HEK293 (cell line): ENCODE measurements around the gene TNFRSF9.

Source experiments
- CTCF ChIA-PET: fragments of 350-600 bp; formaldehyde crosslinking; extraction: SDS; loops from one replicate; lab custom pipeline; 2021; ENCODE audit warnings: antibody characterized with exemption; lab: Yijun Ruan, JAX
- POLR2A ChIA-PET: fragments of 300-600 bp; formaldehyde crosslinking; extraction: SDS; loops from one replicate; lab custom pipeline; 2020; ENCODE audit warnings: antibody characterized with exemption, inconsistent platforms; lab: Yijun Ruan, JAX
- H3K27ac ChIP-seq: fragments of 200-500 bp; sonication (Bioruptor generic); 2 replicates; pipeline ENCODE4 v1.5.1; 2014; ENCODE audit warnings: low read depth, low read length, control low read depth, inconsistent platforms; ENCODE audit errors: extremely low read depth
- H3K36me3 ChIP-seq, 2 experiments: fragments of 200-500 bp in 1 of 2; sonication (Bioruptor generic) in 1 of 2; 1 replicate in 1 of 2; 2 replicates in 1 of 2; pipeline ENCODE4 v1.5.1; 2014 to 2017; ENCODE audit warnings: inconsistent platforms in 2 of 2, low read length in 2 of 2; ENCODE audit not compliant: control insufficient read depth in 2 of 2, insufficient read depth in 1 of 2
- H3K4me1 ChIP-seq: fragments of 200-500 bp; sonication (Bioruptor generic); 2 replicates; pipeline ENCODE4 v1.5.1; 2014; ENCODE audit warnings: mild to moderate bottlenecking, low read length, inconsistent platforms; ENCODE audit not compliant: control insufficient read depth, insufficient read depth
- H3K4me3 ChIP-seq: 2 replicates; pipeline ENCODE4 v1.5.1; 2011; ENCODE audit warnings: low read depth, mild to moderate bottlenecking, control low read depth, low read length, moderate library complexity
- H3K9me3 ChIP-seq: fragments of 200-500 bp; sonication (Bioruptor generic); 2 replicates; pipeline ENCODE4 v1.5.1; 2014; ENCODE audit warnings: low read depth, low read length, inconsistent platforms; ENCODE audit not compliant: control insufficient read depth, insufficient read depth
- GFI1B ChIP-seq: fragments of 450-650 bp; formaldehyde crosslinking; IDR thresholded peaks from 2 replicates; pipeline ENCODE4 v1.5.1; 2016; ENCODE audit warnings: missing biosample characterization, missing genetic modification characterization
- KLF17 ChIP-seq: fragments of 450-650 bp; formaldehyde crosslinking; IDR thresholded peaks from 2 replicates; pipeline ENCODE4 v1.5.1; 2016; ENCODE audit warnings: missing biosample characterization, missing genetic modification characterization
- KLF7 ChIP-seq: fragments of 450-650 bp; formaldehyde crosslinking; IDR thresholded peaks from 2 replicates; pipeline ENCODE4 v1.5.1; 2016; ENCODE audit warnings: missing biosample characterization, missing genetic modification characterization, borderline replicate concordance
- ZBTB10 ChIP-seq: fragments of 450-650 bp; formaldehyde crosslinking; IDR thresholded peaks from 2 replicates; pipeline ENCODE4 v1.5.1; 2016; ENCODE audit warnings: missing biosample characterization, missing genetic modification characterization
- ZNF138 ChIP-seq: fragments of 450-650 bp; formaldehyde crosslinking; IDR thresholded peaks from 2 replicates; pipeline ENCODE4 v1.5.1; 2016; ENCODE audit warnings: missing biosample characterization, missing genetic modification characterization, borderline replicate concordance
- ZNF157 ChIP-seq: fragments of 450-650 bp; formaldehyde crosslinking; IDR thresholded peaks from 2 replicates; pipeline ENCODE4 v1.5.1; 2016; ENCODE audit warnings: missing biosample characterization, missing genetic modification characterization
- ZNF202 ChIP-seq: fragments of 450-650 bp; formaldehyde crosslinking; IDR thresholded peaks from 2 replicates; pipeline ENCODE4 v1.5.1; 2016; ENCODE audit warnings: missing biosample characterization, missing genetic modification characterization, borderline replicate concordance
- ZNF362 ChIP-seq: fragments of 450-650 bp; formaldehyde crosslinking; IDR thresholded peaks from 2 replicates; pipeline ENCODE4 v1.5.1; 2016; ENCODE audit warnings: missing biosample characterization, missing genetic modification characterization
- ZNF37A ChIP-seq: fragments of 450-650 bp; IDR thresholded peaks from 2 replicates; pipeline ENCODE4 v1.5.1; 2018; ENCODE audit warnings: missing biosample characterization, missing genetic modification characterization
- ZNF530 ChIP-seq: fragments of 450-650 bp; formaldehyde crosslinking; IDR thresholded peaks from 2 replicates; pipeline ENCODE4 v1.5.1; 2016; ENCODE audit warnings: low read depth, missing biosample characterization, missing genetic modification characterization
- ZNF600 ChIP-seq: fragments of 450-650 bp; formaldehyde crosslinking; IDR thresholded peaks from 2 replicates; pipeline ENCODE4 v1.5.1; 2016; ENCODE audit warnings: missing biosample characterization, missing genetic modification characterization
- ZNF639 ChIP-seq: fragments of 450-650 bp; formaldehyde crosslinking; IDR thresholded peaks from 2 replicates; pipeline ENCODE4 v1.5.1; 2016; ENCODE audit warnings: missing biosample characterization, missing genetic modification characterization
- ZNF664 ChIP-seq: fragments of 450-650 bp; formaldehyde crosslinking; IDR thresholded peaks from 2 replicates; pipeline ENCODE4 v1.5.1; 2016; ENCODE audit warnings: missing biosample characterization, missing genetic modification characterization
- ZNF707 ChIP-seq: fragments of 450-650 bp; formaldehyde crosslinking; IDR thresholded peaks from 2 replicates; pipeline ENCODE4 v1.5.1; 2016; ENCODE audit warnings: missing biosample characterization, missing genetic modification characterization
- ZNF843 ChIP-seq: fragments of 450-650 bp; formaldehyde crosslinking; IDR thresholded peaks from 2 replicates; pipeline ENCODE4 v1.5.1; 2016; ENCODE audit warnings: missing biosample characterization, missing genetic modification characterization
- ZSCAN18 ChIP-seq: fragments of 450-650 bp; formaldehyde crosslinking; IDR thresholded peaks from 2 replicates; pipeline ENCODE4 v1.5.1; 2016; ENCODE audit warnings: missing biosample characterization, missing genetic modification characterization
- ZSCAN23 ChIP-seq: fragments of 450-650 bp; formaldehyde crosslinking; IDR thresholded peaks from 2 replicates; pipeline ENCODE4 v1.5.1; 2016; ENCODE audit warnings: missing biosample characterization, missing genetic modification characterization
- TF ChIP-seq, protein P1 (sequence below): IDR thresholded peaks from 2 replicates; pipeline ENCODE4 v1.6.1; 2011; ENCODE audit warnings: mild to moderate bottlenecking, low read depth, low read length, borderline replicate concordance
- TF ChIP-seq, protein P2 (sequence below): fragments of 450-650 bp; formaldehyde crosslinking; IDR thresholded peaks from 2 replicates; pipeline ENCODE4 v1.5.1; 2016; ENCODE audit warnings: missing biosample characterization, missing genetic modification characterization
- TF ChIP-seq, protein P3 (sequence below): fragments of 450-650 bp; IDR thresholded peaks from 2 replicates; pipeline ENCODE4 v1.5.1; 2018; ENCODE audit warnings: missing biosample characterization, mild to moderate bottlenecking, missing genetic modification characterization

Gene TNFRSF9

DNA sequence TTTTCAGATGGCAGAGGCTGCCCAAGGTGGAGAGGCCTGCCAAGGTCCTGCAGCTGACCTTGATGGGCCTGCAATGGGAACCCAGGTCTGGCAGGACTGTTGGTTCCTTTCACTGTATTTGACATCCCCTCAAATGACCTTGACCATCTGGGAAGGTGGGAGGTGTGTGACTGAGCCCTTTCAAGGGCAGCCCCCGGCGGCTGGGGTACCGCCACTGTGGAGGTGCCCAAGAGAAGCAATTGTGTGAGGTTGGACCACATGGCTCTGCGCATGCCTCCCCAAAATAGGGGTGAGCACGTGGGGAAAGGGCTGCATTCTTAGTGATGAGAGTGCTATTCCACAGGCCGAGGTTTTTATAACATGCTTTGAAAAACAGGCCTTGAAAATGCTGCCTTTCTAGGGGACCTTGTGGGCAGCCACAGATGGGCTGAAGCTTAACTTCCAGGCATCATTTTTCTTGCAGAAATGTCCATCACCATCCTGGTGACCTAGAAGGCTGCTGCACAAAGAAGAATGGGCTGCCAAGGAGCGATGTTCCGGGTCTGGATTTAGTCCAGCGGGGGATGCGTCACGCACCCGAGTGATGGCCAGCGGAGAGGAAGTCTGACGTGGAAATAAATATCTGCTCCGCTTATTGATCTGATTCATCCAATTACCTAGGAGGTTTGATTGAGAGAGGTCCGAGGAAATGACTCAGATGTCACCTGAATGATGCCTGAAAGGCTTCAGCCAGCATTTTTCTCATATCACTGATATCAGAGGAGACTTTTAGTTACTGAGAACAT lies 71.3 kb downstream of the TNFRSF9 start:
- no peak overlapping the region for H3K4me3 ChIP-seq
- no peaks in the 10 kb centered on the region for H3K4me1 ChIP-seq
- H3K36me3 ChIP-seq = no peaks in the 10 kb centered on the region
- ChIA-PET CTCF (interaction anchor here (0.5 kb wide), 1 partner anchor 9 kb away, joined by 4 read pairs; no protein-coding TSS in a partner anchor), POLR2A (no interaction called here)
- H3K27ac ChIP-seq = no peak overlapping the region
- H3K9me3 ChIP-seq = no peaks in the 10 kb centered on the region
- TF ChIP-seq, protein P1, sequence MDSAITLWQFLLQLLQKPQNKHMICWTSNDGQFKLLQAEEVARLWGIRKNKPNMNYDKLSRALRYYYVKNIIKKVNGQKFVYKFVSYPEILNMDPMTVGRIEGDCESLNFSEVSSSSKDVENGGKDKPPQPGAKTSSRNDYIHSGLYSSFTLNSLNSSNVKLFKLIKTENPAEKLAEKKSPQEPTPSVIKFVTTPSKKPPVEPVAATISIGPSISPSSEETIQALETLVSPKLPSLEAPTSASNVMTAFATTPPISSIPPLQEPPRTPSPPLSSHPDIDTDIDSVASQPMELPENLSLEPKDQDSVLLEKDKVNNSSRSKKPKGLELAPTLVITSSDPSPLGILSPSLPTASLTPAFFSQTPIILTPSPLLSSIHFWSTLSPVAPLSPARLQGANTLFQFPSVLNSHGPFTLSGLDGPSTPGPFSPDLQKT = no peak
- TF ChIP-seq ZNF202 (no peak), ZSCAN23 (tag by site-specific recombination) (no peak), GFI1B (no peak)
- TF ChIP-seq, protein P2, sequence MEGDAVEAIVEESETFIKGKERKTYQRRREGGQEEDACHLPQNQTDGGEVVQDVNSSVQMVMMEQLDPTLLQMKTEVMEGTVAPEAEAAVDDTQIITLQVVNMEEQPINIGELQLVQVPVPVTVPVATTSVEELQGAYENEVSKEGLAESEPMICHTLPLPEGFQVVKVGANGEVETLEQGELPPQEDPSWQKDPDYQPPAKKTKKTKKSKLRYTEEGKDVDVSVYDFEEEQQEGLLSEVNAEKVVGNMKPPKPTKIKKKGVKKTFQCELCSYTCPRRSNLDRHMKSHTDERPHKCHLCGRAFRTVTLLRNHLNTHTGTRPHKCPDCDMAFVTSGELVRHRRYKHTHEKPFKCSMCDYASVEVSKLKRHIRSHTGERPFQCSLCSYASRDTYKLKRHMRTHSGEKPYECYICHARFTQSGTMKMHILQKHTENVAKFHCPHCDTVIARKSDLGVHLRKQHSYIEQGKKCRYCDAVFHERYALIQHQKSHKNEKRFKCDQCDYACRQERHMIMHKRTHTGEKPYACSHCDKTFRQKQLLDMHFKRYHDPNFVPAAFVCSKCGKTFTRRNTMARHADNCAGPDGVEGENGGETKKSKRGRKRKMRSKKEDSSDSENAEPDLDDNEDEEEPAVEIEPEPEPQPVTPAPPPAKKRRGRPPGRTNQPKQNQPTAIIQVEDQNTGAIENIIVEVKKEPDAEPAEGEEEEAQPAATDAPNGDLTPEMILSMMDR (tag by site-specific recombination) = no peak

GRCh38 chr1:7868070-7868780 lies 72.4 kb downstream of the TNFRSF9 start:
- Histone ChIP-seq H3K4me1 (no peaks in the 10 kb centered on the region), H3K4me3 (no peak overlapping the region), H3K27ac (no peak overlapping the region), H3K36me3 (no peaks in the 10 kb centered on the region), H3K9me3 (no peaks in the 10 kb centered on the region)
- ChIA-PET CTCF (interaction anchor here (0.5 kb wide), 1 partner anchor 1663 kb away, joined by 3 read pairs; no protein-coding TSS in a partner anchor), POLR2A (no interaction called here)
- TF ChIP-seq ZSCAN18 (tag by site-specific recombination) (no peak), KLF17 (no peak), ZNF600 (tag by site-specific recombination) (no peak), ZNF530 (tag by site-specific recombination) (no peak), ZNF138 (tag by site-specific recombination) (no peak), GFI1B (no peak), ZNF707 (tag by site-specific recombination) (no peak), ZBTB10 (tag by site-specific recombination) (no peak), ZNF664 (tag by site-specific recombination) (no peak), KLF7 (tag by site-specific recombination) (no peak), ZNF639 (tag by site-specific recombination) (no peak), ZNF362 (tag by site-specific recombination) (no peak), ZNF37A (tag by site-specific recombination) (no peak), ZNF843 (tag by site-specific recombination) (no peak), ZNF157 (no peak)
- TF ChIP-seq, protein P3, sequence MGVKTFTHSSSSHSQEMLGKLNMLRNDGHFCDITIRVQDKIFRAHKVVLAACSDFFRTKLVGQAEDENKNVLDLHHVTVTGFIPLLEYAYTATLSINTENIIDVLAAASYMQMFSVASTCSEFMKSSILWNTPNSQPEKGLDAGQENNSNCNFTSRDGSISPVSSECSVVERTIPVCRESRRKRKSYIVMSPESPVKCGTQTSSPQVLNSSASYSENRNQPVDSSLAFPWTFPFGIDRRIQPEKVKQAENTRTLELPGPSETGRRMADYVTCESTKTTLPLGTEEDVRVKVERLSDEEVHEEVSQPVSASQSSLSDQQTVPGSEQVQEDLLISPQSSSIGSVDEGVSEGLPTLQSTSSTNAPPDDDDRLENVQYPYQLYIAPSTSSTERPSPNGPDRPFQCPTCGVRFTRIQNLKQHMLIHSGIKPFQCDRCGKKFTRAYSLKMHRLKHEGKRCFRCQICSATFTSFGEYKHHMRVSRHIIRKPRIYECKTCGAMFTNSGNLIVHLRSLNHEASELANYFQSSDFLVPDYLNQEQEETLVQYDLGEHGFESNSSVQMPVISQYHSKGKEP (tag by site-specific recombination) = no peak
